ENCODE data around the gene FN3KRP. TPM values are rescaled to one million over a fixed set of nuclear protein-coding genes. Genes with fewer than 3 reads are reported as not detected.
A peak's percentile ranks its signal among the peaks of the same experiment; 100 is the strongest.

The FN3KRP gene
- total RNA-seq, 1 experiment from 2014 or later: 19.7 TPM

DNA sequence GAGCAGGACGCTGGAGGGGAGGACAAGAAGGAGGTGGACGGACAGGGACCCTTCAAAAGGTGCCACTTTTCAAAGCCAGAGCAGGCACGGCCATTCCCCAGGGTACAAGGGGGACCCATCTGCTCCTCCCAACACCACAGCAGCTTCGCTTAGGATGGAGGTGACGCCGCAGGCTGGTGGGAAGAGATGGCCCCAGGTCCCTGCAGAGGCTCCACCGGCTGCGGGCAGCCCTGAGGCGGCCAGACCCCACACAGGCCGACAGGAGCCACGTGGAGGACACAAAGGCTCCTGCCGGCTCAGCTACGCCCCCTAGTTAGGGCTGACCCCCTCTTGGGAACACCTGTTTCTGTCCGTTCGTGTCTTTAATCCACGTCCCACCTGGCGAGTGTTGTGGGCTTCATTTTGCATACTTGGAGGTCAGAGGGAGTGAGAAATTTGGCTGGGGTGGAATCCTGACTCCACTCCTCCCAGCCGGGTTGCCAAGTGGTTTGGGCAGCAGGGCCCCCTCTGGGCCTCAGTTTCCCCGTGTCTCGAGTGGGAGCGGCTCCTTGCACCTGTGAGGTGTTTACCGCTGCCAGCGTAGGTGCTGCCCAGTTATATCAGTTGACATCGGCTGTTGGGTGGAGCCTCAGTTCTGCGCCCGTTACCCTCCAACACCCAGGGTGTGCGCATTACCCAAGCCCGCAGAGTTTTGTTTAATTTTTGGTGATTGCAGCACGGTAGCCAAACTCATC, 5.8 kb upstream of the FN3KRP start:
- ATAC-seq (peak; percentile 59), DNase-seq (ENCODE audit: low spot score) (no peak)
- H3K9me3 Mint-ChIP-seq: no peaks in the 10 kb centered on the region
- TF ChIP-seq, protein P1, sequence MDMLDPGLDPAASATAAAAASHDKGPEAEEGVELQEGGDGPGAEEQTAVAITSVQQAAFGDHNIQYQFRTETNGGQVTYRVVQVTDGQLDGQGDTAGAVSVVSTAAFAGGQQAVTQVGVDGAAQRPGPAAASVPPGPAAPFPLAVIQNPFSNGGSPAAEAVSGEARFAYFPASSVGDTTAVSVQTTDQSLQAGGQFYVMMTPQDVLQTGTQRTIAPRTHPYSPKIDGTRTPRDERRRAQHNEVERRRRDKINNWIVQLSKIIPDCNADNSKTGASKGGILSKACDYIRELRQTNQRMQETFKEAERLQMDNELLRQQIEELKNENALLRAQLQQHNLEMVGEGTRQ (CRISPR knock-in tag; IDR thresholded peaks at IDR 0.05): peak; percentile 32; the same call in 1 of the 2 replicates
- TF ChIP-seq, protein P2, sequence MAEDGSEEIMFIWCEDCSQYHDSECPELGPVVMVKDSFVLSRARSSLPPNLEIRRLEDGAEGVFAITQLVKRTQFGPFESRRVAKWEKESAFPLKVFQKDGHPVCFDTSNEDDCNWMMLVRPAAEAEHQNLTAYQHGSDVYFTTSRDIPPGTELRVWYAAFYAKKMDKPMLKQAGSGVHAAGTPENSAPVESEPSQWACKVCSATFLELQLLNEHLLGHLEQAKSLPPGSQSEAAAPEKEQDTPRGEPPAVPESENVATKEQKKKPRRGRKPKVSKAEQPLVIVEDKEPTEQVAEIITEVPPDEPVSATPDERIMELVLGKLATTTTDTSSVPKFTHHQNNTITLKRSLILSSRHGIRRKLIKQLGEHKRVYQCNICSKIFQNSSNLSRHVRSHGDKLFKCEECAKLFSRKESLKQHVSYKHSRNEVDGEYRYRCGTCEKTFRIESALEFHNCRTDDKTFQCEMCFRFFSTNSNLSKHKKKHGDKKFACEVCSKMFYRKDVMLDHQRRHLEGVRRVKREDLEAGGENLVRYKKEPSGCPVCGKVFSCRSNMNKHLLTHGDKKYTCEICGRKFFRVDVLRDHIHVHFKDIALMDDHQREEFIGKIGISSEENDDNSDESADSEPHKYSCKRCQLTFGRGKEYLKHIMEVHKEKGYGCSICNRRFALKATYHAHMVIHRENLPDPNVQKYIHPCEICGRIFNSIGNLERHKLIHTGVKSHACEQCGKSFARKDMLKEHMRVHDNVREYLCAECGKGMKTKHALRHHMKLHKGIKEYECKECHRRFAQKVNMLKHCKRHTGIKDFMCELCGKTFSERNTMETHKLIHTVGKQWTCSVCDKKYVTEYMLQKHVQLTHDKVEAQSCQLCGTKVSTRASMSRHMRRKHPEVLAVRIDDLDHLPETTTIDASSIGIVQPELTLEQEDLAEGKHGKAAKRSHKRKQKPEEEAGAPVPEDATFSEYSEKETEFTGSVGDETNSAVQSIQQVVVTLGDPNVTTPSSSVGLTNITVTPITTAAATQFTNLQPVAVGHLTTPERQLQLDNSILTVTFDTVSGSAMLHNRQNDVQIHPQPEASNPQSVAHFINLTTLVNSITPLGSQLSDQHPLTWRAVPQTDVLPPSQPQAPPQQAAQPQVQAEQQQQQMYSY (CRISPR knock-in tag; IDR thresholded peaks at IDR 0.05): no peak
- ChIA-PET CTCF (interaction anchor here (0.6 to 1.8 kb wide), 4 partner anchors 18 to 372 kb away, joined by 3 to 8 read pairs (median 4); no protein-coding TSS in a partner anchor), POLR2A (no interaction called here)
- peaks cover 17% of the 10 kb centered on the region for H3K27me3 Mint-ChIP-seq (ENCODE audit: low read depth)
- H3K27ac Mint-ChIP-seq: no peak overlapping the region
- no peak overlapping the region for H3K4me3 Mint-ChIP-seq
- H3K36me3 Mint-ChIP-seq: no peaks in the 10 kb centered on the region
- H3K4me1 Mint-ChIP-seq: peaks cover 2% of the 10 kb centered on the region

DNA sequence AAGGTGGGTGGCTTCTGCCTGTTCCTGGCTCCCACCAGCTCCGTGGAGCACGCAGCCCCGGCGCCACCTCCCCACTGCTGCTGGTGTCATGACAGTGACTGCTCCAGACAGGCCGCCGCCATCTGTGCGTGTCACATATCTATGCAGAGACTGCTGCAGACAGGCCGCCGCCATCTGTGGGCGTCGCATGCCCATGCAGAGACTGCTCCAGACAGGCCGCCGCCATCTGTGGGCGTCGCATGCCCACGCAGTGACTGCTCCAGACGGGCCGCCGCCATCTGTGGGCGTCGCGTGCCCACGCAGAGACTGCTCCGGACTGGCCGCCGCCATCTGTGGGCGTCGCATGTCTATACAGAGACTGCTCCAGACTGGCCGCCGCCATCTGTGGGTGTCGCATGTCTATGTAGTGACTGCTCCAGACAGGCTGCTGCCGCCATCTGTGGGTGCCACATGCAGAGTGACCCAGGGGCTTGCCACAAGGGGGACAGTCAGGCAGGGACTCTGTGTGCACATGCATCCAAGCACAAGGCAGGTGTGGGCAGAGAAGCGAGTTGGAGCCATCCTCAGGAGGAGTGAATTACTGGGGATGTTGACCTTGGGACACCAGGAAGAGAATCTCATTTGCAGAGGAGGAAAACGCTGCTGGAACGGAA, 3.3 kb upstream of the FN3KRP start:
- Mint-ChIP-seq H3K9me3 (no peaks in the 10 kb centered on the region), H3K36me3 (no peaks in the 10 kb centered on the region), H3K4me1 (peaks cover 13% of the 10 kb centered on the region), H3K4me3 (no peak overlapping the region), H3K27me3 (ENCODE audit: low read depth) (peaks cover 28% of the 10 kb centered on the region), H3K27ac (no peak overlapping the region)
- CTCF ChIA-PET: interaction anchor here (1.3 to 2.0 kb wide), 2 partner anchors 11 to 49 kb away, joined by 4 to 5 read pairs; no protein-coding TSS in a partner anchor
- no peak for ATAC-seq
- POLR2A ChIA-PET: no interaction called here
- TF ChIP-seq SMAD4 (CRISPR knock-in tag; IDR thresholded peaks at IDR 0.05): no peak
- no peak for TF ChIP-seq GRHL2 (CRISPR knock-in tag; IDR thresholded peaks at IDR 0.05; ENCODE audit: insufficient replicate concordance, severe bottlenecking)
- TF ChIP-seq ATF1 (CRISPR knock-in tag; IDR thresholded peaks at IDR 0.05): no peak
- TF ChIP-seq ZNF263 (CRISPR knock-in tag; IDR thresholded peaks at IDR 0.05; ENCODE audit: low read depth): no peak
- TF ChIP-seq, protein P3, sequence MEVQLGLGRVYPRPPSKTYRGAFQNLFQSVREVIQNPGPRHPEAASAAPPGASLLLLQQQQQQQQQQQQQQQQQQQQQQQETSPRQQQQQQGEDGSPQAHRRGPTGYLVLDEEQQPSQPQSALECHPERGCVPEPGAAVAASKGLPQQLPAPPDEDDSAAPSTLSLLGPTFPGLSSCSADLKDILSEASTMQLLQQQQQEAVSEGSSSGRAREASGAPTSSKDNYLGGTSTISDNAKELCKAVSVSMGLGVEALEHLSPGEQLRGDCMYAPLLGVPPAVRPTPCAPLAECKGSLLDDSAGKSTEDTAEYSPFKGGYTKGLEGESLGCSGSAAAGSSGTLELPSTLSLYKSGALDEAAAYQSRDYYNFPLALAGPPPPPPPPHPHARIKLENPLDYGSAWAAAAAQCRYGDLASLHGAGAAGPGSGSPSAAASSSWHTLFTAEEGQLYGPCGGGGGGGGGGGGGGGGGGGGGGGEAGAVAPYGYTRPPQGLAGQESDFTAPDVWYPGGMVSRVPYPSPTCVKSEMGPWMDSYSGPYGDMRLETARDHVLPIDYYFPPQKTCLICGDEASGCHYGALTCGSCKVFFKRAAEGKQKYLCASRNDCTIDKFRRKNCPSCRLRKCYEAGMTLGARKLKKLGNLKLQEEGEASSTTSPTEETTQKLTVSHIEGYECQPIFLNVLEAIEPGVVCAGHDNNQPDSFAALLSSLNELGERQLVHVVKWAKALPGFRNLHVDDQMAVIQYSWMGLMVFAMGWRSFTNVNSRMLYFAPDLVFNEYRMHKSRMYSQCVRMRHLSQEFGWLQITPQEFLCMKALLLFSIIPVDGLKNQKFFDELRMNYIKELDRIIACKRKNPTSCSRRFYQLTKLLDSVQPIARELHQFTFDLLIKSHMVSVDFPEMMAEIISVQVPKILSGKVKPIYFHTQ (CRISPR knock-in tag; IDR thresholded peaks at IDR 0.05): no peak
- no peak for TF ChIP-seq IRF2 (CRISPR knock-in tag; IDR thresholded peaks at IDR 0.05; ENCODE audit: borderline replicate concordance, low read depth)
- no peak for TF ChIP-seq CREB1 (CRISPR knock-in tag; IDR thresholded peaks at IDR 0.05)
- TF ChIP-seq SMAD3 (CRISPR knock-in tag; IDR thresholded peaks at IDR 0.05; ENCODE audit: borderline replicate concordance): no peak
- no peak for TF ChIP-seq NR3C1 (CRISPR knock-in tag; conservative IDR thresholded peaks at IDR 0.05; ENCODE audit: low read depth)
- TF ChIP-seq, protein P4, sequence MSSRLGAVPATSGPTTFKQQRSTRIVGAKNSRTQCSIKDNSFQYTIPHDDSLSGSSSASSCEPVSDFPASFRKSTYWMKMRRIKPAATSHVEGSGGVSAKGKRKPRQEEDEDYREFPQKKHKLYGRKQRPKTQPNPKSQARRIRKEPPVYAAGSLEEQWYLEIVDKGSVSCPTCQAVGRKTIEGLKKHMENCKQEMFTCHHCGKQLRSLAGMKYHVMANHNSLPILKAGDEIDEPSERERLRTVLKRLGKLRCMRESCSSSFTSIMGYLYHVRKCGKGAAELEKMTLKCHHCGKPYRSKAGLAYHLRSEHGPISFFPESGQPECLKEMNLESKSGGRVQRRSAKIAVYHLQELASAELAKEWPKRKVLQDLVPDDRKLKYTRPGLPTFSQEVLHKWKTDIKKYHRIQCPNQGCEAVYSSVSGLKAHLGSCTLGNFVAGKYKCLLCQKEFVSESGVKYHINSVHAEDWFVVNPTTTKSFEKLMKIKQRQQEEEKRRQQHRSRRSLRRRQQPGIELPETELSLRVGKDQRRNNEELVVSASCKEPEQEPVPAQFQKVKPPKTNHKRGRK (CRISPR knock-in tag; IDR thresholded peaks at IDR 0.05; ENCODE audit: borderline replicate concordance): no peak
- no peak for TF ChIP-seq RORB (CRISPR knock-in tag; IDR thresholded peaks at IDR 0.05)
- no peak for DNase-seq (ENCODE audit: low spot score)

Measured in WTC11 (cell line).